Liver (tissue), 3 donors: ENCODE results near the gene ST6GALNAC4.

ENCODE experiments used
- ATF3 ChIP-seq: IDR thresholded peaks from 2 replicates; pipeline ENCODE4 v1.6.1; 2016; ENCODE audit warnings: antibody characterized with exemption
- CTCF ChIP-seq: fragments of 150-350 bp; IDR thresholded peaks from 2 replicates; pipeline ENCODE4 v1.5.1; 2017; ENCODE audit warnings: improper control_type of control experiment, low read depth, low read length; ENCODE audit not compliant: missing input control
- GABPA ChIP-seq, 2 donors: IDR thresholded peaks in 1 of 2; conservative IDR thresholded peaks in 1 of 2; 2 replicates each; pipeline ENCODE4 v1.6.1; 2016; ENCODE audit warnings: antibody characterized with exemption in 2 of 2, mild to moderate bottlenecking in 1 of 2, moderate library complexity in 1 of 2
- HNF4A ChIP-seq, 2 donors: conservative IDR thresholded peaks; 2 replicates each; pipeline ENCODE4 v1.6.1; 2016; ENCODE audit warnings: antibody characterized with exemption in 2 of 2, mild to moderate bottlenecking in 2 of 2
- JUND ChIP-seq, 2 donors: IDR thresholded peaks; 2 replicates each; pipeline ENCODE4 v1.6.1; 2016; ENCODE audit warnings: antibody characterized with exemption in 2 of 2
- MAX ChIP-seq: IDR thresholded peaks from 2 replicates; pipeline ENCODE4 v1.6.1; 2016; ENCODE audit warnings: antibody characterized with exemption
- RAD21 ChIP-seq, 2 donors: IDR thresholded peaks; 2 replicates each; pipeline ENCODE4 v1.6.1; 2016; ENCODE audit warnings: antibody characterized with exemption in 2 of 2, mild to moderate bottlenecking in 2 of 2
- REST ChIP-seq: IDR thresholded peaks from 2 replicates; pipeline ENCODE4 v1.6.1; 2016; ENCODE audit warnings: antibody characterized with exemption, mild to moderate bottlenecking
- RXRA ChIP-seq, 2 donors: IDR thresholded peaks; 2 replicates each; pipeline ENCODE4 v1.6.1; 2017 to 2018; ENCODE audit warnings: antibody characterized with exemption in 2 of 2, mild to moderate bottlenecking in 1 of 2
- TAF1 ChIP-seq: conservative IDR thresholded peaks from 2 replicates; pipeline ENCODE4 v1.6.1; 2016; ENCODE audit warnings: antibody characterized with exemption, mild to moderate bottlenecking
- YY1 ChIP-seq: IDR thresholded peaks from 2 replicates; pipeline ENCODE4 v1.6.1; 2016; ENCODE audit warnings: antibody characterized with exemption, mild to moderate bottlenecking
- ZBTB33 ChIP-seq: IDR thresholded peaks from 2 replicates; pipeline ENCODE4 v1.6.1; 2016; ENCODE audit warnings: antibody characterized with exemption
- donor health status: healthy.
- donor health status: healthy.

- TF ChIP-seq CTCF (no peak), RXRA (IDR thresholded peaks at IDR 0.05) (no peak), GABPA (IDR thresholded peaks at IDR 0.05 in 1 of 2, conservative IDR thresholded peaks at IDR 0.05 in 1 of 2) (no peak), RAD21 (IDR thresholded peaks at IDR 0.05) (no peak), YY1 (no peak), HNF4A (conservative IDR thresholded peaks at IDR 0.05) (no peak), ZBTB33 (no peak), JUND (IDR thresholded peaks at IDR 0.05) (no peak), REST (no peak), TAF1 (no peak), MAX (no peak), ATF3 (no peak)
Observed at GRCh38 chr9:127884427-127884911, 32.4 kb downstream of the ST6GALNAC4 start.
